Chondrocyte (in vitro differentiated cells): ENCODE measurements around the gene DEFB132. TPM values are rescaled to one million over a fixed set of nuclear protein-coding genes. Genes with fewer than 3 reads are reported as not detected.

Experiments used
- DNase-seq: peaks from one replicate; pipeline ENCODE4 v3.0.0; 2021; ENCODE audit warnings: mixed read lengths, low spot score
- H3K27ac Mint-ChIP-seq: one replicate; pipeline ENCODE4 v1.8.0; 2021; ENCODE audit warnings: mild to moderate bottlenecking, moderate library complexity, mixed read lengths; ENCODE audit not compliant: unreplicated experiment
- H3K27me3 Mint-ChIP-seq: 2 replicates; pipeline ENCODE4 v1.8.0; 2021; ENCODE audit warnings: low read depth, mixed read lengths
- H3K36me3 Mint-ChIP-seq: 2 replicates; pipeline ENCODE4 v1.8.0; 2021; ENCODE audit warnings: low read depth, mixed read lengths
- H3K4me1 Mint-ChIP-seq: 2 replicates; pipeline ENCODE4 v1.8.0; 2021; ENCODE audit warnings: low read depth, mild to moderate bottlenecking, mixed read lengths
- H3K4me3 Mint-ChIP-seq: one replicate; pipeline ENCODE4 v1.8.0; 2021; ENCODE audit warnings: mild to moderate bottlenecking, moderate library complexity, mixed read lengths; ENCODE audit not compliant: unreplicated experiment
- H3K9me3 Mint-ChIP-seq: 2 replicates; pipeline ENCODE4 v1.8.0; 2021; ENCODE audit warnings: low read depth, mixed read lengths
- CTCF ChIP-seq: fragments of 200-600 bp; sonication (generic); IDR thresholded peaks from 2 replicates; pipeline ENCODE4 v1.5.0; 2021; ENCODE audit warnings: antibody characterized with exemption, mild to moderate bottlenecking, moderate library complexity
- total RNA-seq: library from RNA; stranded (reverse); gene quantifications from 3 replicates; pipeline ENCODE4 v1.2.1, GENCODE V29; 2021

Gene DEFB132
- total RNA-seq, 1 donor from 2014 or later: not detected

- Mint-ChIP-seq H3K4me3 (no peak overlapping the region), H3K27ac (no peak overlapping the region), H3K9me3 (no peaks in the 10 kb centered on the region), H3K36me3 (peaks cover 21% of the 10 kb centered on the region), H3K4me1 (no peaks in the 10 kb centered on the region), H3K27me3 (no peaks in the 10 kb centered on the region)
- TF ChIP-seq CTCF: no peak
- no peak for DNase-seq
Observed at GRCh38 chr20:272718-273117, 15.2 kb downstream of the DEFB132 start.

GRCh38 chr20:273884-274283, 16.4 kb downstream of the DEFB132 start:
- Mint-ChIP-seq H3K36me3 (peaks cover 26% of the 10 kb centered on the region), H3K27ac (no peak overlapping the region)

GRCh38 chr20:275791-276190, 18.3 kb downstream of the DEFB132 start:
- no peak for TF ChIP-seq CTCF
- Mint-ChIP-seq H3K27ac (no peak overlapping the region), H3K27me3 (no peaks in the 10 kb centered on the region), H3K36me3 (peaks cover 26% of the 10 kb centered on the region), H3K9me3 (no peaks in the 10 kb centered on the region), H3K4me1 (no peaks in the 10 kb centered on the region), H3K4me3 (no peak overlapping the region)
- DNase-seq: no peak

More at GRCh38 chr20:273884-274283, 16.4 kb downstream of the DEFB132 start:
- Mint-ChIP-seq H3K4me3 (no peak overlapping the region), H3K9me3 (no peaks in the 10 kb centered on the region), H3K4me1 (no peaks in the 10 kb centered on the region), H3K27me3 (no peaks in the 10 kb centered on the region)
- DNase-seq: no peak
- TF ChIP-seq CTCF: no peak

- H3K4me1 Mint-ChIP-seq: no peaks in the 10 kb centered on the region
- DNase-seq: no peak
- H3K27ac Mint-ChIP-seq: no peak overlapping the region
- H3K9me3 Mint-ChIP-seq: no peaks in the 10 kb centered on the region
- H3K4me3 Mint-ChIP-seq: no peak overlapping the region
- TF ChIP-seq CTCF: no peak
- no peaks in the 10 kb centered on the region for H3K27me3 Mint-ChIP-seq
- H3K36me3 Mint-ChIP-seq: peaks cover 29% of the 10 kb centered on the region
Observed at GRCh38 chr20:276620-277495, 19.3 kb downstream of the DEFB132 start.

GRCh38 chr20:277496-277781, 19.9 kb downstream of the DEFB132 start:
- no peak overlapping the region for H3K4me3 Mint-ChIP-seq
- no peaks in the 10 kb centered on the region for H3K4me1 Mint-ChIP-seq
- peaks cover 30% of the 10 kb centered on the region for H3K36me3 Mint-ChIP-seq
- DNase-seq: no peak
- no peak for TF ChIP-seq CTCF
- no peaks in the 10 kb centered on the region for H3K9me3 Mint-ChIP-seq
- no peaks in the 10 kb centered on the region for H3K27me3 Mint-ChIP-seq
- no peak overlapping the region for H3K27ac Mint-ChIP-seq
